ENCODE results near the gene CD46.

The CD46 gene

DNA sequence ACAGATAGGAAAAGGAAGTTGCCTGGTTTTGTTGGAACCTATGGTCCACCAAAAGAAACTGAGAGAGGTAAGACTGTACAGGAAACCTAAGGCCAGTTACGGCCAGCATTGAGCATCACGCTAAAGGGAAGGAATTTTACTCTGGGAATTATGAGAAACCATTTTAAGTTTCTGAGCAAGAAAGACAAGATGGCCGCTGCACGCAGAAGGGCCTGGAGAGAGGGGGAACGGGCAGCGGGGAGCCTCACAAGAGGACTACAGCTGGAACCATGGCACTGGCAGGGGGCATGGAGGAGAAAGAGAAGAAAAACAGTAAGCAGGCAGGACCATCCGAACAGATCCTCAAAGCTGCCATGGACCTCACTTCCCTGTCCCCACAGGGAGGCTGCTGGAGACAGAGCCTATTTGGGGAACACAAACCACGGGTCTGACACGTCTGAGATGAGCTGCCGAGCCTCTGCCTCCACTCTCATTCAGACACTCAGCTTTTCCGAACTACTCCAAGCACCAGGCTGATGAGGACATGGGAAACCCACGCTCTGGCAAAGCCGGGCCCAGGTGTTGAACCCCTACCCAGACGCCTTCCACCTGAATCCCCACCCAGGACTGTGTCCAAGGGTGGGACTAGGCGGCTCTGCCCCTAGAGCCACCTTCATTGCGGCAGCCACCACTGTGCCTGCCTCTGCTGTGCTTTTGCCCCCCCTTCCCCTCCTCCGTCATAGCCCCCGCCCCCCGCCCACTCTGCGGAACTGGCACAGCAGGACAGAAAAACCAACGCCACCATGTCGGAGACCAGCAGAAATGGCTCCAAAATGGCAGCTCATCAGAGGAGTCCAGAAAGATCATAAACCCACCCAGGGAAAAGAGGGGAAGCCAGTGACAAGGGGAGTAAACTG, 69.0 kb downstream of the CD46 start:
- Mint-ChIP-seq H3K27me3 (ENCODE audit: low read depth) (no peaks in the 10 kb centered on the region), H3K4me3 (no peak overlapping the region), H3K4me1 (ENCODE audit: low read depth) (peaks cover 67% of the 10 kb centered on the region), H3K36me3 (ENCODE audit: low read depth) (peaks cover 45% of the 10 kb centered on the region), H3K9me3 (no peaks in the 10 kb centered on the region), H3K27ac (no peak overlapping the region)
- no peak for DNase-seq (ENCODE audit: low spot score)

DNA sequence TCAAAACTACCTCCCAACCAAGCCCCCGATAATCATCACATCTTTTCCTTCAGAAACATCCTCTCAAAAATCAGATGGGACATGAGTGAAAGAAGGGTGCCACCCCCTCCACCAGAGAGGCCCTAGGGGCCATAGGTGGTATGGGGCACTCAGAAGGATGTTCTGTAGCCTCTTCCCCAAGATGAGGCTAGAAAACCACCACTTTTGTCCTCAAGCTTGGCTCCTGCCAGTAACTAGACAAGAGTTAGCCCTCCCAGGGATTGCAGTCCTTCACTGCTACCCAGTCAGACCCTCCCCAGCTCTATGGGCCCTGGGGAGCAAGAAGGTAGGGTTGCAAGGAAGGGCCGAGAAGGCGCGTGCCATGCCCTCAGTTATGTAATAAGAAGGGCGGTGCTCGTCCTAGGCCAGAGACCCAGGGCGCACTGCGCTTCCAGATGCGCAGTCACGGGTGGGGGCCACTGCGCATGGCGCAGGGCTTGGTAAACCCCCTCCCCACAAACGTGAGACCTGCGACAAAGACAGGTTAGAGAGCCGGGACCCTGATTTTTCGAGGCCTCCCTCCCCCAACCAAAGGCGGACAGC, 69.7 kb downstream of the CD46 start:
- Mint-ChIP-seq H3K4me3 (no peak overlapping the region), H3K27ac (no peak overlapping the region), H3K36me3 (ENCODE audit: low read depth) (peaks cover 44% of the 10 kb centered on the region), H3K4me1 (ENCODE audit: low read depth) (peaks cover 67% of the 10 kb centered on the region), H3K27me3 (ENCODE audit: low read depth) (no peaks in the 10 kb centered on the region), H3K9me3 (no peaks in the 10 kb centered on the region)
- DNase-seq (ENCODE audit: low spot score) = no peak

DNA sequence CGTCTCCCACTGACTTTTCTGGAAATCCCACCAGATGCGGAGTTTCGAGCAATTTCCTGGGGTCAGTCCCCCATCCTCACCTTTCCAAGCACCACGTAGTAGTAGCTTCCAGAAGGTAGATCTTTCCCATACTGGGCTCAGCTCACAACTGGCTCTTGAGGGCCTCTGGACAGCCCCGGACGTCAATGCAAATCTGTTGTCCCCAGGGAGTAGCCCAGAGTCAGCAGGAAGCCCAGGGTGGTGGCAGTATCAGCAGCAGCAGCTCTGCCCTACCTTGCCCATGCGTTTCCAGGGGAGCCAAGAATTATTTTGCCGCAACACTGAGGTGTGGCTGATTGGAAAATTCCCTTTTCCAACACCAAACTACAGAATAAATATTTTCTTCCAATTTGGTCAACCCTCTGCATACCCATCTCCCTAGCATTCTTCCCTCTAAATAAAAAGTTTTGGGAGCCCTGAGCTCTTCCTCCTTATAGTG, 70.3 kb downstream of the CD46 start:
- peaks cover 41% of the 10 kb centered on the region for H3K36me3 Mint-ChIP-seq (ENCODE audit: low read depth)
- peaks cover 67% of the 10 kb centered on the region for H3K4me1 Mint-ChIP-seq (ENCODE audit: low read depth)
- no peaks in the 10 kb centered on the region for H3K9me3 Mint-ChIP-seq
- no peak for DNase-seq (ENCODE audit: low spot score)
- peak overlapping the region; percentile 85 for H3K27ac Mint-ChIP-seq
- H3K27me3 Mint-ChIP-seq (ENCODE audit: low read depth) = no peaks in the 10 kb centered on the region
- H3K4me3 Mint-ChIP-seq = peak overlapping the region; percentile 90

DNA sequence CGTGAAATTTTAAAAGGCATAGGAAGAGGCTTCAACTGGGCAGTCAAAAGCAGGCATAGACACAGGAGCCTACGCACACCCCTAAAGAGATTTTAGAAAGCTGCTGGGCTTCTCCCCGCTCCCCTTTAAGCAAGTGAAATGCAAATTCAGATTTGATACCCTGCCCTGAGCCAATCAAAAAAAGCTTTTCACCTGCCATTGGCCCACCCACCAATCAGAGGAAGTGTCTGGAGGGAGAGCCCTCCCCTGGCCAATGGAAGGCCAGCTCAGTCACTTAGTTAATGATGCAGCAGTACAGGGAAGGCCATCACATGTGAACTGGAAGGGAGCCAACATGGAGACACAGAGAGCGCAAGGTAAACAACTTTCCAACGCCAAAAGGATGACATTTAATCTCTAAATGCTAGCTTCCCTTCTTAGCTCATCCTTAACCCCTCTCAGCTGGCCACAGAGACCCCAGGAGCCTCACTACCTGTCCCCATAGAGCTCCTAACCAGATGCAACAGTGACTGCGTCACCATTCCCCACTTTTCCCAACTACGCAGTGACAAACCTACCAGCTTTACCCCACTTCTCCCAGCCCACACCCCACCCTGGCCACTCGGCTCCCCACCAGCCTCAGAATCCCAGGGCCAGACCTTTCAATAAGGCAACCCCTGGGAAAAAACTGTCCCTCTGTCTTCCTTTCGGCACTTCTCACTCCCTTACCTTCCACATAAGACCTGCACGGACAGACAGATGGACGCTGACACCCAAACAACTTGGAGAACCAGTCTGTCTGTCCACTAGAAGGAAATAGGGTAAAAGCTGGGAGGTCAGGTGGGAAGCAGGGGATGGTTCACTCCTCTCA, 71.0 kb downstream of the CD46 start:
- Mint-ChIP-seq H3K27ac (peak overlapping the region; percentile 85), H3K27me3 (ENCODE audit: low read depth) (no peaks in the 10 kb centered on the region), H3K4me1 (ENCODE audit: low read depth) (peaks cover 67% of the 10 kb centered on the region), H3K36me3 (ENCODE audit: low read depth) (peaks cover 34% of the 10 kb centered on the region), H3K4me3 (peak overlapping the region; percentile 90), H3K9me3 (no peaks in the 10 kb centered on the region)
- DNase-seq (ENCODE audit: low spot score) = peak; percentile 45

DNA sequence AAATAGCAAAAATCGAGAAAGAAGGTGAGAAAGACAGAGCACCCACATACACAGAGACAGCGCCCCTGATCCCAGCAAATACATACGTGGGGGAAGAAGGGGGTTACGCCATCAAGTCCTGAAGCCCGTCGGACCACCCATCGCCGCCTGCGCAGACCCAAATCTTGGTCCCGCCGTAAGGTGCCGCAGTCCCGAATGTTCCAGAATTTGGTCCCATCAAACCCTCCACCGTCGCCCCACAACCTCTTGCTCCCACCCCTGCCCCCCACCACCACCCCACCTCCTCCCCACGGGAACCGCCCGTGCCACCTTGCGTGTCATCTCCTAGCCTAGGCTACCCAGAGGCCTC, 71.7 kb downstream of the CD46 start:
- peaks cover 38% of the 10 kb centered on the region for H3K36me3 Mint-ChIP-seq (ENCODE audit: low read depth)
- H3K9me3 Mint-ChIP-seq = no peaks in the 10 kb centered on the region
- peaks cover 72% of the 10 kb centered on the region for H3K4me1 Mint-ChIP-seq (ENCODE audit: low read depth)
- peak overlapping the region; percentile 90 for H3K4me3 Mint-ChIP-seq
- H3K27ac Mint-ChIP-seq = peak overlapping the region; percentile 99
- DNase-seq (ENCODE audit: low spot score) = no peak
- no peaks in the 10 kb centered on the region for H3K27me3 Mint-ChIP-seq (ENCODE audit: low read depth)

DNA sequence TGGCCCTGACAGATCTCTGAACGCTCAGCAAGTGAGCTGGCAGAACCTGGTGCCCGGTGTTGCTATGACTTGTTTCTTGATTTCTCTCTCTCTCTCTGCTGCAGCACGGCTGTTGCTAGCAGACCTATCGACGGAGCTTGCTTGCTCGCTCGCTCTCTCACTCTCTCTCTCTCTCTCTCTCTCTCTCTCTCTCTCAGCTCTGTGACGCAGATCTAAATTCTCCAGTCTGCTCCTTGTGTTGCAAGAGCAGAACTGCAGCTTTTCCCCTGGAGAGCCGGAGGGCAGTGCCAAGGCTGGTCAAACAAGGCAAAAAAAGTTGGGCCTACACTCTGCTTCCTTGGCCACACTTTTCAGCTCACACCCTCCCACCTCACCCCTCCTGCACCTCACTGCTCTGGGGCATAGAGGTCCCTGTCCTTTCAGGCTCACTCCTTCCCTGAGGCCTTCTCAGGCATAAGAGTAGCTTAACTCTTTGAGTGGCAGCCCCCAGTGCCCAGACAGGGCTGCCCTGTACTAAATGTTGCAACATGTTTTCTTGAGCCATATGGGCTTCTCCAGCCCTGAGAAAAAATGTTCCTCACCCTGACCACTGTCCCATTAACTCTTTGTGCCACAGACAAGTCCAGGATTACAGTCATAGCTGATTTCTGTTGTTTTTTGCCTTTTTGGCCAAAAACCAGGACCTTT, 72.2 kb downstream of the CD46 start:
- peaks cover 39% of the 10 kb centered on the region for H3K36me3 Mint-ChIP-seq (ENCODE audit: low read depth)
- no peaks in the 10 kb centered on the region for H3K27me3 Mint-ChIP-seq (ENCODE audit: low read depth)
- H3K27ac Mint-ChIP-seq = peak overlapping the region; percentile 99
- no peaks in the 10 kb centered on the region for H3K9me3 Mint-ChIP-seq
- peaks cover 77% of the 10 kb centered on the region for H3K4me1 Mint-ChIP-seq (ENCODE audit: low read depth)
- peak overlapping the region; percentile 90 for H3K4me3 Mint-ChIP-seq
- peak; percentile 75 for DNase-seq (ENCODE audit: low spot score)

DNA sequence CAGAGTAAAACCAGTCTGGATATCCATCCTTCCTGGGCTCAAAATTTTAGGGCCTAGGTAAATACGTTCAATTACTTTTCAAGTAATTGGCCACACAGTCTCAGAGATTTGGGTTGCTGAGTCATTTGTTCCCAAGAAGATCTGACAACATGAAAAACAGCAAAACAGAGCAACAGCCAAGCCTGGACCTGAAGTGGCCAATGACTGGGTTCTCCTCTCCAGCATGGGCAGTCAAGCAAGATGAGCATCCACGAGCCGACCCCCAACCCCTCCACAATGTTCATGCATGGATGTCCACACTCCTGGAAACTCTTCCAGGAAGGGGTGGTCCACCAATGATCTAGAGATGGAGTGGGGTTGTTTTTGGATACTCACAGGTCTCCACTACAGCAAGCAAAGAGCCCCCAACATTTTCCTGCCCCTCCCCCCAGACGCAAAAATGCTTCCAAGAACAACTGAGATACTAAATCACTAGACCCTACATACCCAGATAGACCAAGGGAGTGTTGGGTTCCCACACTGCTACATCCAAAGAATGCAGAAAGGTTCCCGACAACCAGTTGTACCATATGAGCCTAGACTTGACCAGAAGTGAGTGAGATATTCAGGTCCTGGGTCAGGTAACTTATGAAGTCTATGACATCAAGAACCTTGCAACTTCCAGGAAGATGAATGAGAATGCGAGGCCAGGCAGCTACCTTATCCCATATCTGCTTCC, 73.0 kb downstream of the CD46 start:
- Mint-ChIP-seq H3K36me3 (ENCODE audit: low read depth) (peaks cover 42% of the 10 kb centered on the region), H3K9me3 (no peaks in the 10 kb centered on the region), H3K27ac (peak overlapping the region; percentile 99), H3K4me3 (peak overlapping the region; percentile 90), H3K4me1 (ENCODE audit: low read depth) (peaks cover 77% of the 10 kb centered on the region), H3K27me3 (ENCODE audit: low read depth) (no peaks in the 10 kb centered on the region)
- DNase-seq (ENCODE audit: low spot score) = peak; percentile 35

DNA sequence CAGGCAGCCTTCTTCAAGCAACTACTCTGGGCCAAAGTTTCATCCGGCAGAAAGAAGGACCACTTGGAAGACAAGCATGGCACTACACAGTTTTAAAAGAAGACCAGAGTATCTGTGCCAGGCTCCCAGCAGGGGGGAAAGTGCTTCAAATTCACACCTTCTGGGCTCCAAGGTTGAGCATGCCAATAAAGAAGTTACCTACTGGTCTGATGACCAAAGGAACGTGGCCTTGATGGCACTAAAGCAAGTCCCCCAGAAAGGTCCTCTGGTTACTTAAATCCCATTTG, 73.5 kb downstream of the CD46 start:
- H3K9me3 Mint-ChIP-seq = no peaks in the 10 kb centered on the region
- no peaks in the 10 kb centered on the region for H3K27me3 Mint-ChIP-seq (ENCODE audit: low read depth)
- H3K4me1 Mint-ChIP-seq (ENCODE audit: low read depth) = peaks cover 76% of the 10 kb centered on the region
- H3K4me3 Mint-ChIP-seq = peak overlapping the region; percentile 90
- DNase-seq (ENCODE audit: low spot score) = no peak
- H3K36me3 Mint-ChIP-seq (ENCODE audit: low read depth) = peaks cover 43% of the 10 kb centered on the region
- H3K27ac Mint-ChIP-seq = peak overlapping the region; percentile 99

DNA sequence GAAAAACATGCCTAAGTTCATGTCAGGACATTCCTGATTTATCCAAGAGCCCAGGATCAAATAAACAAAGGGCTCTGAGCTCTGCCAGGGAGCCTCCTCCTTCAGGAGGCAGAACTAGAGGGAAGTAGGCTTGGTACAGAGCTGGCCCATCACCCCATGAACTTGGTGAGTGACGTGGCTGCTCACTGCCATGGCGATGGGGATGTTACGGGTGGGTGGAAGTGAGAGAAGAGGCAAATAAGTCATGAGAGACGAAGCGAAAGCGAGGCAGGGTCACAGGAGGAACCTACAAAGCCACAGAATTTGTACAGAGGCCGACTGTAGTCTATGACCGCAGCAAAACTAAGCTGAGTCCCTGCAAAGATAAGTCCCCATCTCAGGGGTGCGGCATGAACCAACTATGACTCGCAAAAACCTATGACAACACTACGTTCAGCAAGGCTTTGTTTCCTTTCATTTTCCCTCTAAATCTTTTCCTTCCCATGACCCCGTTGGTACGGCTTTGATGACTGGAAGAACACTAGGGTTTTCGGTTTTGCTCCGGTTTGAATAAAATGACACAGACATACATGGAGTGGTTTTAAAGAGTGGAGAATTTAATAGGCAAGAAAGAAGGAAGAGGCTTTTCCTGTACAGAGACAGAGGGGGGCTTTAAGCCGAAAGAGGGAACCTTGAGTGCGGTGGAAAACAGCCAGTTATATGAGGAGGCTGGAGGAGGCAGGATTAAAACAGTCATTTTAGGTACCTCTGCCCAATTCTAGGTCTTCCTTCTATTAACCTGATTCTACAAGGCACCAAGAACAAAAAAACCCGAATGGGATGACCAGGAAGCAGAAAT, 74.1 kb downstream of the CD46 start:
- Mint-ChIP-seq H3K27ac (peak overlapping the region; percentile 99), H3K27me3 (ENCODE audit: low read depth) (no peaks in the 10 kb centered on the region), H3K4me1 (ENCODE audit: low read depth) (peaks cover 78% of the 10 kb centered on the region), H3K4me3 (peak overlapping the region; percentile 90), H3K9me3 (no peaks in the 10 kb centered on the region), H3K36me3 (ENCODE audit: low read depth) (peaks cover 43% of the 10 kb centered on the region)
- DNase-seq (ENCODE audit: low spot score) = peak; percentile 92

DNA sequence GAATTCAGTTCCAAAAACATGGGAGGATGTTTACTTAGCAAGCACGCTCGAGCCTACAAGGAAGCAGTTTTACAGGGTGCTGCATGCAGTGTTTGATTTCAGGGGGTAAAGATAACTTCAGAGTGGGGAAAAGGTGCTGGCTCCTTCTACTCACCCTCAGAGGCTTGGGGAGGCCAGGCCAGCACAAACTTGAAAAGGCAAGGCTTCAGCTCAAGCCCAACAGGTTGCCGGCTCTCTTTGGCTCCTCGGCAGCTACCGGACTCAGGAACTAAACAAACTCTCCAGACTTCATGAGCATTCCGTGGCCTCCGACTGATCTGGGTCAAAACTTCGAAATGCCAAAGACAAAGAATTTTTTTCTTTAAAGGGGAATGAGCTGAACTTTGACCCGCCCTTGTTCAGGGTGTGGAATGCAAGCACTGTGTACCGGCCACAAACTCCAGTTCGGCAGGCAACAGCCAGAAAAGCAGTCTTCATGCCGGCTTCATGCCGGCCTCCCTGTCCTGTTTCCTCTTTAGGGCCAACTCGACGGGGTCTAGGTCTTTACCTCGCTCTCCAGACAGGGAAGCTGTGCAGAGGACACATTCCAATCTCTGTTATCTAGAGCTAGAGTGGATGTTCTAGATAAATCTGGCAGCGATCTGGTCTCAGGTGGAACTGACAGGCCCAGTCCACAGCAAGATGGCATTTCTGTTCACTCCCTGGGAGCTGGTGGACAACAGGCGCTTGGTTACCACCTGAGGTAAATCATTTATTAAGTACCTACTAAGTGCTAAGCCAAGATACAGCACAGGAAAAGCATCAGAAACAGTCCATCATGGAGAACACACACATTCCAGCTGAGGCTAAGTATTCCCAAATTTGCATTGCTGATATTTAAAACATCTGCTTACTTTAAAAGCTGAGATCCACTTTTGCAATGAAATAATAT, 75.0 kb downstream of the CD46 start:
- Mint-ChIP-seq H3K4me1 (ENCODE audit: low read depth) (peaks cover 86% of the 10 kb centered on the region), H3K4me3 (peak overlapping the region; percentile 90), H3K27me3 (ENCODE audit: low read depth) (no peaks in the 10 kb centered on the region), H3K36me3 (ENCODE audit: low read depth) (peaks cover 43% of the 10 kb centered on the region), H3K27ac (peak overlapping the region; percentile 99), H3K9me3 (no peaks in the 10 kb centered on the region)
- no peak for DNase-seq (ENCODE audit: low spot score)

DNA sequence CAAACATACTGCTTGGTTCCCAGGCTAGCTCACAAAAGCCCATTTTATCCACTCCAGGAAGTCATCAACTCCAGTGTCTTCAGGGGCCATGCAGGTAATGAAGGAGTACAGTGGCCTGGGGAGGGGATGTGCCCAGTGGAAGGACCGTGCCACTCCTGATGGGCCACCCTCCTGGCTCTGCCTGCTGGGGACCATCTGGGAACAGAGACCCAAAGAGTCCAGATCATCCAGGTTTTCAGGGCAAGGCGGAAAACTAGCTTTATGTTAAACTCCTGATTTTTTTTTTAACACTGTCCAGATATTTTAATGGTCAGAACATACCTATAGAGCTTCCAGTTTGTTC, 75.6 kb downstream of the CD46 start:
- Mint-ChIP-seq H3K27me3 (ENCODE audit: low read depth) (no peaks in the 10 kb centered on the region), H3K9me3 (no peaks in the 10 kb centered on the region), H3K36me3 (ENCODE audit: low read depth) (peaks cover 38% of the 10 kb centered on the region), H3K4me3 (peak overlapping the region; percentile 90), H3K4me1 (ENCODE audit: low read depth) (peaks cover 88% of the 10 kb centered on the region), H3K27ac (peak overlapping the region; percentile 99)
- no peak for DNase-seq (ENCODE audit: low spot score)

DNA sequence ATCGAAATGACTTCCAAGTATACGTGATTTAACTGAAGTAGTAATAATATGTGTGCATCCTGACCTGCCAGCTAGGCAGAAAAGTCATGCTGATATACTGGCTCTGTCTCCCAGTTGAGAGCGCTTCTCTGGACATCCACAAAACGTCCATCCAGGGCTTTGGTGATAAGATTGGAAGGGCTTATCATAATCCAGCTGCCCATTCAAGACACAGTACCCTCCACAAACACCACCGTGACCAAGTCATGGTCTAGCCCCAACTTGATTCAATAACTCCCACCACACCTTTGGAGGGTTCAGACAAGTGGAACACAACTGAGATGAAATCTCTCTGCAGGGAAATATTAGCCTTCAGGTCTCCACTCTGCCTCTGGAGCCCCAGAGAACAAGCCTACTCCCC, 76.2 kb downstream of the CD46 start:
- Mint-ChIP-seq H3K36me3 (ENCODE audit: low read depth) (peaks cover 38% of the 10 kb centered on the region), H3K4me3 (peak overlapping the region; percentile 19), H3K27me3 (ENCODE audit: low read depth) (no peaks in the 10 kb centered on the region), H3K4me1 (ENCODE audit: low read depth) (peaks cover 87% of the 10 kb centered on the region), H3K27ac (peak overlapping the region; percentile 71), H3K9me3 (no peaks in the 10 kb centered on the region)
- DNase-seq (ENCODE audit: low spot score) = no peak
